Erythroblast (primary cell): ENCODE data around the gene KCTD2.

Source experiments
- GATA1 ChIP-seq: IDR thresholded peaks from 2 replicates; pipeline ENCODE4 v1.6.1; 2011; ENCODE audit warnings: low read depth, mild to moderate bottlenecking, control low read depth, low read length, moderate library complexity
- POLR2A ChIP-seq: IDR thresholded peaks from 2 replicates; pipeline ENCODE4 v1.6.1; 2011; ENCODE audit warnings: mild to moderate bottlenecking, low read length

DNA sequence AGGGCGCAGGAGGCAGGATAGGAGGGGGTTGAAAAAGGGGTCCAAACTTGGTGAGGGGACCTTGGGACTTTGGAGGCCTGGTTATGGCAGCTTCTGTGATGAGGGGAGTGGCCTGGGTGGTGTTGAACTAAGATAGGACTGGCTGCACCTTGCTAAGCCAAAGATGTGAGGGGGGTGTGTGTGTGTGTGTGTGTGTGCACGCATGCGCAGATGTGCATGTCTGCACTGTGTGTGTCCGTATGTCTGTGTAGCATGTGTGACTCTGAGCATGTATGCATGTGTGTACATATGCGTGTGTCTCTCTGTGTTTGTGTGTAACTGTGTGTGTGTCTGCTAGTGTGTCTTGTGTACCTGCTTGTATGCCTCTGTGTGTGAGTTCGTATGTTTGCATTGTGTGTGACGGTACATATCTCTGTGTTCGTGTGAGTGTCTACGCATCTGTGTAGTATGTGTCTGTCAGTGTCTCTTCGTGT, 44.9 kb downstream of the KCTD2 start:
- TF ChIP-seq POLR2A (no peak), GATA1 (no peak)
